ENCODE data around the gene CHD5. TPM values are rescaled to one million over a fixed set of nuclear protein-coding genes. Genes with fewer than 3 reads are reported as not detected.

Gene CHD5
- total and polyA plus RNA-seq, 2 of the 13 experiments (the other 11 are each of a cell fraction or from before 2014, with no cell fraction given), result 0.02 to 0.21 TPM

DNA sequence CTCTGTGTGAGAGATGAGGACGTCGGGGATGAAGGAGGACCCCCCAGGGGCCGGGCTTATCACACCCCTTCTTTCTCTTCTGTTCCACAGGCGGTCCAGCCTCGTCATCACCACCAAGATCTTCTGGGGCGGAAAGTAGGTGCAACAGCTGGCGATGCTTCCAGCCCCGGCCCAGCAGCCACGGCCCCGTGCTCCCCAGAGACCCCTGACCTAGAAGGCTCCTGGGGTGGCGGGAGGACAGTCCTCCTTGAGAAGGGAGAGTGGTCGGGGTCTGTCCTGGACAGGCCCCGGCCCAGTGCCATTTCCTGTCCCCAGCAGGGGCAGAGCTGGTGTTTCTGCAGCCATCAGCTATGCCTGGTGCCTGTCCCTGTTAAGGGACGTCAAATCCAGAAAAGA is 92.7 kb downstream of the CHD5 start:
- CTCF ChIA-PET (ENCODE audit: low intra/inter-chr PET ratio, low total read pairs), result no interaction called here
- no peak overlapping the region for H2AFZ ChIP-seq (ENCODE audit: low read length)
- H3K27ac ChIP-seq (ENCODE audit: extremely low read length, insufficient read depth, low read length), result no peak overlapping the region
- BruUV-seq (replicated peaks), result no TSS peak
- POLR2A ChIA-PET, result no interaction called here
- no peaks in the 10 kb centered on the region for H3K9me3 ChIP-seq (ENCODE audit: low read length)
- no peaks in the 10 kb centered on the region for H3K36me3 ChIP-seq (replicated peaks in 1 of 2; ENCODE audit: control insufficient read depth in 1 of 2, insufficient read depth in 2 of 2, low read length in 2 of 2)
- no peak for TF ChIP-seq LBX2 (CRISPR knock-in tag; IDR thresholded peaks at IDR 0.05; ENCODE audit: borderline replicate concordance)
- no peak for TF ChIP-seq ZNF780A (CRISPR knock-in tag; IDR thresholded peaks at IDR 0.05)
- no peak for TF ChIP-seq BRCA1 (CRISPR knock-in tag; IDR thresholded peaks at IDR 0.05)
- no peak for TF ChIP-seq HNRNPK (IDR thresholded peaks at IDR 0.05; ENCODE audit: low read depth, low read length, poor library complexity, severe bottlenecking)
- no peak for TF ChIP-seq SMYD3 (CRISPR knock-in tag; IDR thresholded peaks at IDR 0.05)
- TF ChIP-seq ARHGAP35 (CRISPR knock-in tag; IDR thresholded peaks at IDR 0.05; ENCODE audit: borderline replicate concordance), result no peak
- TF ChIP-seq, protein P1, sequence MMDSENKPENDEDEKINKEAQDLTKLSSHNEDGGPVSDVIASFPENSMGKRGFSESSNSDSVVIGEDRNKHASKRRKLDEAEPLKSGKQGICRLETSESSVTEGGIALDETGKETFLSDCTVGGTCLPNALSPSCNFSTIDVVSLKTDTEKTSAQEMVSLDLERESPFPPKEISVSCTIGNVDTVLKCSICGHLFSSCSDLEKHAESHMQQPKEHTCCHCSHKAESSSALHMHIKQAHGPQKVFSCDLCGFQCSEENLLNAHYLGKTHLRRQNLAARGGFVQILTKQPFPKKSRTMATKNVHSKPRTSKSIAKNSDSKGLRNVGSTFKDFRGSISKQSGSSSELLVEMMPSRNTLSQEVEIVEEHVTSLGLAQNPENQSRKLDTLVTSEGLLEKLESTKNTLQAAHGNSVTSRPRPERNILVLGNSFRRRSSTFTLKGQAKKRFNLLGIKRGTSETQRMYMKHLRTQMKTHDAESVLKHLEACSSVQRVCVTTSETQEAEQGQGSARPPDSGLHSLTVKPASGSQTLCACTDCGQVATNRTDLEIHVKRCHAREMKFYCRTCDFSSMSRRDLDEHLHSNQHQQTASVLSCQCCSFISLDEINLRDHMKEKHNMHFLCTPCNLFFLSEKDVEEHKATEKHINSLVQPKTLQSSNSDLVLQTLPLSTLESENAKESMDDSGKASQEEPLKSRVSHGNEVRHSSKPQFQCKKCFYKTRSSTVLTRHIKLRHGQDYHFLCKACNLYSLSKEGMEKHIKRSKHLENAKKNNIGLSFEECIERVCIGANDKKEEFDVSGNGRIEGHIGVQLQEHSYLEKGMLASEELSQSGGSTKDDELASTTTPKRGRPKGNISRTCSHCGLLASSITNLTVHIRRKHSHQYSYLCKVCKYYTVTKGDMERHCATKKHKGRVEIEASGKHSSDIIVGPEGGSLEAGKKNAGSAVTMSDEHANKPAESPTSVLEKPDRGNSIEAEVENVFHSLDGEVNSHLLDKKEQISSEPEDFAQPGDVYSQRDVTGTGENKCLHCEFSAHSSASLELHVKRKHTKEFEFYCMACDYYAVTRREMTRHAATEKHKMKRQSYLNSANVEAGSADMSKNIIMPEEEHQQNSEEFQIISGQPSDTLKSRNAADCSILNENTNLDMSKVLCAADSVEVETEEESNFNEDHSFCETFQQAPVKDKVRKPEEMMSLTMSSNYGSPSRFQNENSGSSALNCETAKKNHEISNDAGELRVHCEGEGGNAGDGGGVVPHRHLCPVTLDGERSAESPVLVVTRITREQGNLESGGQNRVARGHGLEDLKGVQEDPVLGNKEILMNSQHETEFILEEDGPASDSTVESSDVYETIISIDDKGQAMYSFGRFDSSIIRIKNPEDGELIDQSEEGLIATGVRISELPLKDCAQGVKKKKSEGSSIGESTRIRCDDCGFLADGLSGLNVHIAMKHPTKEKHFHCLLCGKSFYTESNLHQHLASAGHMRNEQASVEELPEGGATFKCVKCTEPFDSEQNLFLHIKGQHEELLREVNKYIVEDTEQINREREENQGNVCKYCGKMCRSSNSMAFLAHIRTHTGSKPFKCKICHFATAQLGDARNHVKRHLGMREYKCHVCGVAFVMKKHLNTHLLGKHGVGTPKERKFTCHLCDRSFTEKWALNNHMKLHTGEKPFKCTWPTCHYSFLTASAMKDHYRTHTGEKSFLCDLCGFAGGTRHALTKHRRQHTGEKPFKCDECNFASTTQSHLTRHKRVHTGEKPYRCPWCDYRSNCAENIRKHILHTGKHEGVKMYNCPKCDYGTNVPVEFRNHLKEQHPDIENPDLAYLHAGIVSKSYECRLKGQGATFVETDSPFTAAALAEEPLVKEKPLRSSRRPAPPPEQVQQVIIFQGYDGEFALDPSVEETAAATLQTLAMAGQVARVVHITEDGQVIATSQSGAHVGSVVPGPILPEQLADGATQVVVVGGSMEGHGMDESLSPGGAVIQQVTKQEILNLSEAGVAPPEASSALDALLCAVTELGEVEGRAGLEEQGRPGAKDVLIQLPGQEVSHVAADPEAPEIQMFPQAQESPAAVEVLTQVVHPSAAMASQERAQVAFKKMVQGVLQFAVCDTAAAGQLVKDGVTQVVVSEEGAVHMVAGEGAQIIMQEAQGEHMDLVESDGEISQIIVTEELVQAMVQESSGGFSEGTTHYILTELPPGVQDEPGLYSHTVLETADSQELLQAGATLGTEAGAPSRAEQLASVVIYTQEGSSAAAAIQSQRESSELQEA (CRISPR knock-in tag; IDR thresholded peaks at IDR 0.05; ENCODE audit: not compliant biosample characterization), result no peak
- TF ChIP-seq SP5 (CRISPR knock-in tag; IDR thresholded peaks at IDR 0.05; ENCODE audit: borderline replicate concordance, low read depth), result no peak
- no peak for TF ChIP-seq ARNTL (CRISPR knock-in tag; IDR thresholded peaks at IDR 0.05)
- TF ChIP-seq NFE2 (CRISPR knock-in tag; IDR thresholded peaks at IDR 0.05), result no peak
- TF ChIP-seq ZNF839 (CRISPR knock-in tag; IDR thresholded peaks at IDR 0.05; ENCODE audit: borderline replicate concordance), result no peak
- no peak for TF ChIP-seq EZH2 (conservative IDR thresholded peaks at IDR 0.05; ENCODE audit: low read depth, low read length)
- TF ChIP-seq, protein P2, sequence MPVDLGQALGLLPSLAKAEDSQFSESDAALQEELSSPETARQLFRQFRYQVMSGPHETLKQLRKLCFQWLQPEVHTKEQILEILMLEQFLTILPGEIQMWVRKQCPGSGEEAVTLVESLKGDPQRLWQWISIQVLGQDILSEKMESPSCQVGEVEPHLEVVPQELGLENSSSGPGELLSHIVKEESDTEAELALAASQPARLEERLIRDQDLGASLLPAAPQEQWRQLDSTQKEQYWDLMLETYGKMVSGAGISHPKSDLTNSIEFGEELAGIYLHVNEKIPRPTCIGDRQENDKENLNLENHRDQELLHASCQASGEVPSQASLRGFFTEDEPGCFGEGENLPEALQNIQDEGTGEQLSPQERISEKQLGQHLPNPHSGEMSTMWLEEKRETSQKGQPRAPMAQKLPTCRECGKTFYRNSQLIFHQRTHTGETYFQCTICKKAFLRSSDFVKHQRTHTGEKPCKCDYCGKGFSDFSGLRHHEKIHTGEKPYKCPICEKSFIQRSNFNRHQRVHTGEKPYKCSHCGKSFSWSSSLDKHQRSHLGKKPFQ (CRISPR knock-in tag; IDR thresholded peaks at IDR 0.05; ENCODE audit: insufficient replicate concordance), result no peak
- FAIRE-seq (no peak), DNase-seq (ENCODE audit: low spot score) (no peak), ATAC-seq (no peak)
- H3K9ac ChIP-seq (ENCODE audit: insufficient read depth, low read depth, low read length), result no peak overlapping the region
- intact Hi-C loops (cut with micrococcal nuclease; ENCODE audit: unreplicated experiment), result no loop called here
- WGBS (ENCODE audit: low lambda C conversion rate), result 60% methylated on average over 14 of the region's 14 CpGs
- 0 out of 5 replicates have a peak, but pooled peaks cover 0 to 3% of the 10 kb centered on the region in 2 experiments for H3K27me3 ChIP-seq (ENCODE audit: control insufficient read depth in 1 of 2, insufficient read depth in 2 of 2, low read length in 2 of 2)
- no peak overlapping the region for H3K4me3 ChIP-seq (replicated peaks in 1 of 3; ENCODE audit: insufficient read depth in 1 of 3, low read depth in 2 of 3, low read length in 3 of 3)
- H3K4me1 ChIP-seq (ENCODE audit: insufficient read depth, low read length), result no peaks in the 10 kb centered on the region
- no peak overlapping the region for H3K4me2 ChIP-seq (ENCODE audit: low read depth, low read length)
- in situ Hi-C loops (cut with HindIII; ENCODE audit: extremely low pct_ligation_motif_present, low pct_unique_long_range_greater_than_20kb), result no loop called here
- H3K79me2 ChIP-seq (ENCODE audit: insufficient read depth, low read length), result no peaks in the 10 kb centered on the region
- H4K20me1 ChIP-seq (ENCODE audit: insufficient read depth, low read length), result no peaks in the 10 kb centered on the region

Measured in HepG2 (cell line).